Neutrophil (primary cell): ENCODE measurements around the gene SLIT2.

ENCODE experiments used
- H3K27ac ChIP-seq: fragments of 200-600 bp; sonication (generic); 2 replicates; pipeline ENCODE4 v1.5.1; 2016; ENCODE audit warnings: mild to moderate bottlenecking, moderate library complexity
- H3K27me3 ChIP-seq: fragments of 200-600 bp; sonication (generic); 2 replicates; pipeline ENCODE4 v1.6.0; 2016; ENCODE audit warnings: mild to moderate bottlenecking
- H3K36me3 ChIP-seq: fragments of 200-600 bp; sonication (generic); 2 replicates; pipeline ENCODE4 v1.5.1; 2017
- H3K4me1 ChIP-seq, 2 experiments: fragments of 200-600 bp in 1 of 2; sonication (generic) in 1 of 2; 1 replicate in 1 of 2; 2 replicates in 1 of 2; pipeline versions ENCODE4 v1.5.1 to v1.6.1; 2013 to 2016; ENCODE audit warnings: low read depth in 1 of 2, low read length in 1 of 2, mild to moderate bottlenecking in 1 of 2, moderate library complexity in 1 of 2; ENCODE audit not compliant: control insufficient read depth in 1 of 2, insufficient read depth in 1 of 2
- H3K4me3 ChIP-seq, 2 experiments: fragments of 200-600 bp in 1 of 2; sonication (generic) in 1 of 2; 1 replicate in 1 of 2; 2 replicates in 1 of 2; pipeline ENCODE4 v1.5.1; 2013 to 2016; ENCODE audit warnings: low read depth in 1 of 2, low read length in 1 of 2, mild to moderate bottlenecking in 1 of 2, moderate library complexity in 1 of 2
- H3K9me3 ChIP-seq: fragments of 200-600 bp; sonication (generic); 2 replicates; pipeline ENCODE4 v1.5.1; 2016
- CTCF ChIP-seq: fragments of 200-600 bp; sonication (generic); IDR thresholded peaks from 2 replicates; pipeline ENCODE4 v1.5.1; 2016; ENCODE audit warnings: antibody characterized with exemption

The SLIT2 gene

DNA sequence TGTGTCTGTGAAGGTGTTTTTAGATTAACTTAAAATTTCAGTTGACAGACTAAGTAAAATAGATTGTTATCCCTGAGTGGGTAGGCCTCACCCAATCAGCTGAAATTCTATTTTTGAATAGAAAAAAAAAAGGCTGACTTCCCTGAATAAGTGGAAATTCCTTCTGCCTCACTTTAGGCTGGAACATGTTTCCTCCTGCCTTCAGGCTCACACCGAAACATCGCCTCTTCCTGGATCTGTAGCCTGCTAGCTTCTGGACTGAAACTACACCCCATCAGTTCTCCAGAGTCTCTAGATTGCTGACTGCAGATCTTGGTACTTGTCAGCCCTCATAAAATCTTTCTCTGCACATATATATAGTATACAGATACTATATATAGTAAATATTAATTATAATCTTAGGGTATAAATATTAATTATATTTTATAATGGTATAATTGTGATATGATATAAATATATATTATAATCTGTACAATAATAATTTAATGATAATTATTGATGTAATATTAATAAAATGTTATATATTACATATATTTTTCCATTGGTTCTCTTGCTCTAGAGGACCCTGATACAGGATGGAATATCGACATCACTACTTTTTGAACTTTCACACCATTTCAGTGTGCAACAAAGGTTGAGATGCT lies 13.7 kb upstream of the SLIT2 start:
- Histone ChIP-seq H3K4me3 (no peak overlapping the region), H3K9me3 (no peaks in the 10 kb centered on the region), H3K36me3 (no peaks in the 10 kb centered on the region), H3K27ac (no peak overlapping the region), H3K4me1 (no peaks in the 10 kb centered on the region), H3K27me3 (no peaks in the 10 kb centered on the region)
- no peak for TF ChIP-seq CTCF

DNA sequence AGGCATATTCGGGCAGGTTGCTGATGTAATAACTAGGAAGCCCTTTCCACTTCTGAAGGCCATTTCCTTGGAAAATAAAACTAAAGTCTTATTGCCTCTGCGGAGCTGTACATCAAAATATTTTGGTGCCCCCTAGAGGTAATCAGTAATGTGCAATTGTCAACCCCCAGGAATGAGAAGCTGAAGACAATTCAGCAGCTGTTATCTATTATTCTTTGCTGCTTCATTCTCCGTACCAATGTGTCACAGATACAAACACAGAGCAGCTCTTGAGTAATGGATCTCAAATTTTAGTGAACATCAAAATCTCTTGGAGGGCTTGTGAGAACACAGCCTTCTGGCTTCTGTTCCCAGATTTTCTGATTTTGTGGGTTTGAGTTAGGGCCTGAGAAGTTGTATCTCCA lies 3.5 kb upstream of the SLIT2 start:
- Histone ChIP-seq H3K27ac (no peak overlapping the region), H3K27me3 (peaks cover 59% of the 10 kb centered on the region), H3K4me1 (no peaks in the 10 kb centered on the region), H3K36me3 (no peaks in the 10 kb centered on the region), H3K9me3 (no peaks in the 10 kb centered on the region), H3K4me3 (no peak overlapping the region)
- TF ChIP-seq CTCF: no peak

DNA sequence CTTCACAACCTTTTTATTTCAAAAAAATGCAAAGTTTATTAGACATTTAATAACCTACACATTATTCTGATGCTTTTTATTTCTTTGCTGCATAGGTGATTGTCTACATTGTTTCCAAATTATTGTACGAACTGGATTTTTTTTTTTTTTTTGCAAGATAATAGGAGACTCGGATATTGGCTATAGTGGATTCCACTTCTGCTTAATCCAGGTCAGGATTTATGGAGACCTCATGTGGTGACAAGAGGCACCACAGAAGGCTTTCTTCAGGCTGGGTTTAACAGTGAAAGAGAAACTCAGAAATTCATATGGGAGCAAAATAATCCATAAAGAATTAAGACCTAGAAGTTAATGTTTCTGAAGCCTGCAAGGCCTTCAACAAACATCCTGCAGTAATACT lies 2.4 kb upstream of the SLIT2 start:
- Histone ChIP-seq H3K27me3 (peaks cover 71% of the 10 kb centered on the region), H3K36me3 (no peaks in the 10 kb centered on the region), H3K27ac (no peak overlapping the region), H3K9me3 (no peaks in the 10 kb centered on the region), H3K4me3 (no peak overlapping the region), H3K4me1 (no peaks in the 10 kb centered on the region)
- no peak for TF ChIP-seq CTCF

GRCh38 chr4:20251031-20251795 lies 492 bp upstream of the SLIT2 start:
- no peak overlapping the region for H3K27ac ChIP-seq
- no peak overlapping the region for H3K4me3 ChIP-seq
- peaks cover 90% of the 10 kb centered on the region for H3K27me3 ChIP-seq
- no peaks in the 10 kb centered on the region for H3K9me3 ChIP-seq
- H3K4me1 ChIP-seq: no peaks in the 10 kb centered on the region
- H3K36me3 ChIP-seq: no peaks in the 10 kb centered on the region
- TF ChIP-seq CTCF: no peak

- H3K27ac ChIP-seq: no peak overlapping the region
- H3K9me3 ChIP-seq: no peaks in the 10 kb centered on the region
- no peaks in the 10 kb centered on the region for H3K4me1 ChIP-seq
- TF ChIP-seq CTCF: no peak
- H3K36me3 ChIP-seq: no peaks in the 10 kb centered on the region
- peaks cover 97% of the 10 kb centered on the region for H3K27me3 ChIP-seq
- no peak overlapping the region for H3K4me3 ChIP-seq
Measured at GRCh38 chr4:20252656-20253282, 1.1 kb downstream of the SLIT2 start.
